ENCODE data around the gene ZEB2. TPM values are rescaled to one million over a fixed set of nuclear protein-coding genes. Genes with fewer than 3 reads are reported as not detected.

Gene ZEB2
- total and polyA plus RNA-seq, 8 donors = 10.7 to 161 (median 43.1) TPM

- 62 to 82% (median 69%) methylated on average over 2 of the region's 2 CpGs for WGBS, 5 donors
- Histone ChIP-seq H3K9me3 (no peaks in the 10 kb centered on the region), H3K27ac (no peak overlapping the region), H3K27me3 (no peaks in the 10 kb centered on the region), H3K4me3 (no peak overlapping the region), H3K36me3 (no peaks in the 10 kb centered on the region), H3K4me1 (peaks cover 0 to 38% (median 3%) of the 10 kb centered on the region in 4 donors)
- intact Hi-C loops (cut with DNase I; ENCODE audit: low total_unique reads) = no loop called here
- TF ChIP-seq POLR2A (IDR thresholded peaks at IDR 0.05) (no peak), POLR2AphosphoS5 (IDR thresholded peaks at IDR 0.05) (no peak), CTCF (IDR thresholded peaks at IDR 0.05) (no peak), EP300 (IDR thresholded peaks at IDR 0.05) (no peak)
- DNase-seq = no peak
Measured at GRCh38 chr2:144471305-144472045, 48.4 kb downstream of the ZEB2 start.

- TF ChIP-seq POLR2A (IDR thresholded peaks at IDR 0.05) (no peak), POLR2AphosphoS5 (IDR thresholded peaks at IDR 0.05) (no peak), CTCF (IDR thresholded peaks at IDR 0.05) (no peak), EP300 (IDR thresholded peaks at IDR 0.05) (no peak)
- Histone ChIP-seq H3K36me3 (no peaks in the 10 kb centered on the region), H3K9me3 (no peaks in the 10 kb centered on the region), H3K27ac (no peak overlapping the region), H3K27me3 (no peaks in the 10 kb centered on the region), H3K4me3 (no peak overlapping the region), H3K4me1 (peaks cover 0 to 32% (median 3%) of the 10 kb centered on the region in 4 donors)
- WGBS, 5 donors = 58 to 73% (median 69%) methylated on average over 3 of the region's 3 CpGs
- intact Hi-C loops (cut with DNase I; ENCODE audit: low total_unique reads) = no loop called here
- no peak for DNase-seq
Measured at GRCh38 chr2:144470816-144471215, 49.1 kb downstream of the ZEB2 start.

- H3K27ac ChIP-seq = no peak overlapping the region
- no peaks in the 10 kb centered on the region for H3K27me3 ChIP-seq
- no peaks in the 10 kb centered on the region for H3K36me3 ChIP-seq
- DNase-seq = no peak
- intact Hi-C loops (cut with DNase I; ENCODE audit: low total_unique reads) = no loop called here
- H3K9me3 ChIP-seq = no peaks in the 10 kb centered on the region
- 26 to 38% (median 33%) methylated on average over 1 of the region's 1 CpG for WGBS, 5 donors
- no peak overlapping the region for H3K4me3 ChIP-seq
- H3K4me1 ChIP-seq = peaks cover 0 to 28% (median under 1%) of the 10 kb centered on the region in 4 donors
- TF ChIP-seq POLR2A (IDR thresholded peaks at IDR 0.05) (no peak), POLR2AphosphoS5 (IDR thresholded peaks at IDR 0.05) (no peak), CTCF (IDR thresholded peaks at IDR 0.05) (no peak), EP300 (IDR thresholded peaks at IDR 0.05) (no peak)
Measured at GRCh38 chr2:144470334-144470733, 49.6 kb downstream of the ZEB2 start.

- WGBS, 5 donors = 26 to 63% (median 53%) methylated on average over 2 of the region's 2 CpGs
- DNase-seq = no peak
- no peaks in the 10 kb centered on the region for H3K9me3 ChIP-seq
- no peaks in the 10 kb centered on the region for H3K27me3 ChIP-seq
- no peak overlapping the region for H3K27ac ChIP-seq
- no peak overlapping the region for H3K4me3 ChIP-seq
- peaks cover 0 to 32% (median 3%) of the 10 kb centered on the region in 4 donors for H3K4me1 ChIP-seq
- no peaks in the 10 kb centered on the region for H3K36me3 ChIP-seq
- TF ChIP-seq POLR2A (IDR thresholded peaks at IDR 0.05) (no peak), CTCF (IDR thresholded peaks at IDR 0.05) (no peak), POLR2AphosphoS5 (IDR thresholded peaks at IDR 0.05) (no peak), EP300 (IDR thresholded peaks at IDR 0.05) (no peak)
- intact Hi-C loops (cut with DNase I; ENCODE audit: low total_unique reads) = no loop called here
Measured at GRCh38 chr2:144469798-144470197, 50.1 kb downstream of the ZEB2 start.

Measured in stomach (tissue), 9 donors.